ENCODE measurements around the gene CELSR2. TPM values are rescaled to one million over a fixed set of nuclear protein-coding genes. Genes with fewer than 3 reads are reported as not detected.

CELSR2 gene
- total RNA-seq, 2 experiments from 2014 or later, result 1.9 to 2.0 TPM

DNA sequence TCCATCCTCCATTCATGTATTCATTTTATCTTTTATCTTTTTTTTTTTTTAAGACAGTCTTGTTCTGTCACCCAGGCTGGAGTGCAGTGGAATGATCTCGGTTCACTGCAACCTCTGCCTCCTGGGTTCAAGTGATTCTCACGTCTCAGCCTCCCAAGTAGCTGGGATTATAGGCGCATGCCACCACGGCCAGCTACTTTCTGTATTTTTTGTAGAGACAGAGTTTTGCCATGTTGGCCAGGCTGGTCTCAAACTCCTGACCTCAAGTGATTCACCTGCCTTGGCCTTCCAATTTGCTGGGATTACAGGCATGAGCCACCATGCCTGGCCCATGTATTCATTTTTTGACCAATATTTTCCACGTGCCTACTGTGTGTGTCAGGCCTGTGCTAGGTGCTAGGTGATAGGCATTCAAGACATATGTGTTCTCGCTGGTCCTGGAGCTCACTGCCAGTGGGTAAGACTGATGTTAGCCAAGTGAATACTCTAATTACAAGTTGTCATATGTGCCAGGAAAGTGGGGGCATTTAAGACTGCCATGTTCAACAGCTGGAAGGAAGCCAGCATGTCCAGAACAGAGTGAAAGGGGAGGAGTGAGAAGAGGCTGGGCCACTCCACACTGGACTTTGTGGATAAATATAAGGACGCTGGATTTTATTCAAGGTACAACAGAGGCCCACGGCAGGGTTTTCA, 5.3 kb upstream of the CELSR2 start:
- H3K36me3 Mint-ChIP-seq (ENCODE audit: low read depth), result peaks cover under 1% of the 10 kb centered on the region
- no peak overlapping the region for H3K27ac Mint-ChIP-seq
- POLR2A ChIA-PET, result no interaction called here
- ATAC-seq, result no peak
- H3K4me3 Mint-ChIP-seq, result no peak overlapping the region
- CTCF ChIA-PET, result interaction anchor here (1.8 kb wide), 1 partner anchor 13 kb away, joined by 9 read pairs; no protein-coding TSS in a partner anchor
- intact Hi-C loops (cut with DNase I, micrococcal nuclease), result no loop called here
- H3K9me3 Mint-ChIP-seq (ENCODE audit: low read depth), result no peaks in the 10 kb centered on the region
- no peak for DNase-seq
- peaks cover 2% of the 10 kb centered on the region for H3K27me3 Mint-ChIP-seq
- H3K4me1 Mint-ChIP-seq, result peaks cover 14% of the 10 kb centered on the region

DNA sequence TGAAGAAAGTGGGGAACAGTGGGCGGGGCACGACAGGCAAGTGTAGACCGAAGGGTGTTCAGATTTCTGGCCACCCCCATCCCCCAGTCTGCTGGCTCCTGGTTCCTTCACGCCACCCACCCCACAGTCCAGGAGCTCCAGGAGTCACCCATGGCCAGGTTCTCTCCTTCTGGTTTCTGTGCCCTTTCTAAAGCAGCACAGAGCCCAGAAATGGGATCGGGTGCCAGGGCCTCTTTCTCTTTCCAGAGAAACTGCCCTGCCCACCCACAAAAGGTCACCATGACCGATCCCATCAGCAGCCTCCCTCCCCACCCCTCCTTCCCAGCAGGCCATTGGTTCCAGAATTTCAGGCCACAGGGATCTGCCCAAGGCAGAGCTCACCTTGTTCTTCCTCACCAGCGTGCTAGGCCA, 3.2 kb upstream of the CELSR2 start:
- H3K27ac Mint-ChIP-seq, result no peak overlapping the region
- POLR2A ChIA-PET, result interaction anchor here (0.6 kb wide), 1 partner anchor 45 kb away, joined by 4 read pairs; no protein-coding TSS in a partner anchor

DNA sequence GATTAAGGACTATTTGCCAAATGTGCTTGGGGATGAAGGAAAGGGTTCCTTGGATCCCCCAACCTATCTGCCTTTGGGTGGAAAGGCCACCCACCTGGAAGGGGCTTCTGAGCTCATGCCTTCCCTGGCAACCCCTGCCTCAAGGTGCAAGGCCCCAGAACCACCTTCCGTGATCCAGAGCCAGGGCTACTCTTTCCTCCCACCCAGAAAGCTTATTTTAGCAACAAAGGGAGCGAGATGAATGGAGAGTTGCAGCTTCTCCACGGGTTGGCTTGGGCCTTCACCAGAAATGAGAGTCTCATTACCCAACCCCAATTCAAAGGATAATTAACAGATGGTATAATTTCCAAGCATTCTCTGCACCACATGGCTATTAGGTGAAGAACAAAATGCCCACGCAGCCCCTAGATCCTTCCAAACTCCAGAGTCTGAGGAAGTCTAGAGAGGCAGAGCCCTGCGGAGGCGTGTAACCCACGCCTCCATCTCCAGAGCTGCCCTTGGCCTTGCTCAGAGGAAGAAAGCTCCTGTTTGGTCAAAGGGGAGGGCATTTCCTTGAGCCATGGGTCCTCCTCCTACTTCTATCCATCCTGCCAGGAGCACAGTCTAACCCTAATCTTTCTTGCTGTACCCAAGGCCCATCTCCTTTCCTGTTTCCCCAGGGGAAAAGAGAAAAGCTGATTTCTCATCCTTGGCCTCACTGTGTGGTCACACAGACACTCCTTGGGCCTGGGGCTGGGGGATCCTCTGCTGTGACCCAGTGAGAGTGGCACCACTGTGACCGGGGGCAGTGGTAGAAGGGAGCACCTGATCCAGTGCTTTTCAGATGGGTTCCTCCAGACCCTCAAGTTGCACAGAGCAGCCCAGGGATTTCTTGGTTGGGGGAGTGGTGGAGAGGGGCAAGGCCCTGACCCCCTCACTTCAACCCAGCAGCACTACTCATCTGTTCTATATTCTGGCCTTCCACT, 1.7 kb upstream of the CELSR2 start:
- Mint-ChIP-seq H3K4me1 (peaks cover 4% of the 10 kb centered on the region), H3K4me3 (no peak overlapping the region)
- POLR2A ChIA-PET, result no interaction called here

More for the DNA sequence above, 3.2 kb upstream of the CELSR2 start:
- no peak for DNase-seq
- Mint-ChIP-seq H3K9me3 (ENCODE audit: low read depth) (no peaks in the 10 kb centered on the region), H3K36me3 (ENCODE audit: low read depth) (no peaks in the 10 kb centered on the region), H3K4me1 (peaks cover 14% of the 10 kb centered on the region), H3K4me3 (no peak overlapping the region), H3K27me3 (peaks cover 5% of the 10 kb centered on the region)
- intact Hi-C loops (cut with DNase I, micrococcal nuclease), result no loop called here
- CTCF ChIA-PET, result interaction anchor here (0.6 kb wide), 1 partner anchor 262 kb away, joined by 3 read pairs; no protein-coding TSS in a partner anchor
- no peak for ATAC-seq

DNA sequence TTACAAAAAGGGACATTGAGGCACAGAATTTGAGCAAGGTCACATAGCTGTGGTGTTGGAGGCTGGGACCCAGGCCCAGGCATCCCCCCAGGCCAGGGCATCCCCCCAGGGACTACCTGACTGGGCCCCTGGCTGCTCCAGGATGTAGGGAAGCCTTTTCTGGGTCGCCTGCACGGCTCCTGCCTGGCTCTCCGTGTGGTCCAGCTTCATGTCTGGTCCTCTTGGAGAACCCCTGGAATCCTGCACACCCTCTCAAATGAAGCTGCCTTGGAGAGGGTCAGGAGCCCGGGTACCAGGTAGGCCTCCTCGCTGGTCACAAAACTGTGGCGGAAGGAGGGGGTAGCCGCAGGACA, 919 bp upstream of the CELSR2 start:
- ATAC-seq (no peak), DNase-seq (no peak)
- ChIA-PET POLR2A (no interaction called here), CTCF (interaction anchor here (0.7 kb wide), 1 partner anchor 24 kb away, joined by 3 read pairs; no protein-coding TSS in a partner anchor)
- H3K27me3 Mint-ChIP-seq, result peaks cover 4% of the 10 kb centered on the region
- H3K4me3 Mint-ChIP-seq, result no peak overlapping the region
- intact Hi-C loops (cut with DNase I, micrococcal nuclease), result no loop called here
- no peaks in the 10 kb centered on the region for H3K9me3 Mint-ChIP-seq (ENCODE audit: low read depth)
- no peak overlapping the region for H3K27ac Mint-ChIP-seq
- peaks cover 4% of the 10 kb centered on the region for H3K4me1 Mint-ChIP-seq
- no peaks in the 10 kb centered on the region for H3K36me3 Mint-ChIP-seq (ENCODE audit: low read depth)

More for the DNA sequence above, 1.7 kb upstream of the CELSR2 start:
- ATAC-seq (no peak), DNase-seq (no peak)
- intact Hi-C loops (cut with DNase I, micrococcal nuclease), result no loop called here
- CTCF ChIA-PET, result interaction anchor here (0.6 to 1.5 kb wide), 6 partner anchors 18 to 151 kb away, joined by 3 to 4 read pairs (median 3); no protein-coding TSS in a partner anchor
- H3K27me3 Mint-ChIP-seq, result peaks cover 4% of the 10 kb centered on the region
- H3K36me3 Mint-ChIP-seq (ENCODE audit: low read depth), result no peaks in the 10 kb centered on the region
- no peaks in the 10 kb centered on the region for H3K9me3 Mint-ChIP-seq (ENCODE audit: low read depth)
- no peak overlapping the region for H3K27ac Mint-ChIP-seq

DNA sequence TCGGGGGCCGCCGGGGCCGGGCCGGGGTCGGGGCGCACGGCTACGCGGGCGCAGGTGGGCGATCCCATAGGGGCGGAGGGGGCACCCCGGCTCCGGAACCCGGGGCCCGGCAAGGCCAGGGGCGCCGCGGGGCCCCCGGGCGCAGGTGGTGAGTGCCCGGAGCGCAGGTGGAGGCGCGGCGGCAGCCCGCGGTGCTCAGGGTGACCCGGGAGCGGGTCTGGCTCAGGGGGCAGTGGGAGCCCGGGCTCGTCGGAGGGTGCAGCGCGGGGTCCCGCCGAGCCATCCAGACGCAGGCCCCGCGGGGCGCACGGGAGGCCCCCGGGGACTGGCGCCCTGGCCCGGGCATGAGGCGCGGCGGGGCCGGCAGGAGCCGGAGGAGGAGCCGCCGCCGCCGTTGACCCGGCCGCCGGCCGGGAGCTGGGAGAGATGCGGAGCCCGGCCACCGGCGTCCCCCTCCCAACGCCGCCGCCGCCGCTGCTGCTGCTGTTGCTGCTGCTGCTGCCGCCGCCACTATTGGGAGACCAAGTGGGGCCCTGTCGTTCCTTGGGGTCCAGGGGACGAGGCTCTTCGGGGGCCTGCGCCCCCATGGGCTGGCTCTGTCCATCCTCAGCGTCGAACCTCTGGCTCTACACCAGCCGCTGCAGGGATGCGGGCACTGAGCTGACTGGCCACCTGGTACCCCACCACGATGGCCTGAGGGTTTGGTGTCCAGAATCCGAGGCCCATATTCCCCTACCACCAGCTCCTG, 489 bp downstream of the CELSR2 start:
- ATAC-seq, result peak; percentile 33
- ChIA-PET POLR2A (no interaction called here), CTCF (interaction anchor here (0.7 to 1.3 kb wide), 5 partner anchors 10 to 120 kb away, joined by 3 to 4 read pairs (median 3); partner anchors contain the start of gene PSRC1)
- intact Hi-C loops (cut with DNase I, micrococcal nuclease), result loop anchor here in 1 of 2 experiments (1.0 kb wide), 3 partner anchors 9 to 234 kb away; partner anchors contain the start of gene PSRC1
- Mint-ChIP-seq H3K27ac (no peak overlapping the region), H3K27me3 (peaks cover 4% of the 10 kb centered on the region), H3K36me3 (ENCODE audit: low read depth) (no peaks in the 10 kb centered on the region), H3K9me3 (ENCODE audit: low read depth) (no peaks in the 10 kb centered on the region), H3K4me3 (peak overlapping the region; percentile 47), H3K4me1 (peaks cover 4% of the 10 kb centered on the region)
- no peak for DNase-seq

DNA sequence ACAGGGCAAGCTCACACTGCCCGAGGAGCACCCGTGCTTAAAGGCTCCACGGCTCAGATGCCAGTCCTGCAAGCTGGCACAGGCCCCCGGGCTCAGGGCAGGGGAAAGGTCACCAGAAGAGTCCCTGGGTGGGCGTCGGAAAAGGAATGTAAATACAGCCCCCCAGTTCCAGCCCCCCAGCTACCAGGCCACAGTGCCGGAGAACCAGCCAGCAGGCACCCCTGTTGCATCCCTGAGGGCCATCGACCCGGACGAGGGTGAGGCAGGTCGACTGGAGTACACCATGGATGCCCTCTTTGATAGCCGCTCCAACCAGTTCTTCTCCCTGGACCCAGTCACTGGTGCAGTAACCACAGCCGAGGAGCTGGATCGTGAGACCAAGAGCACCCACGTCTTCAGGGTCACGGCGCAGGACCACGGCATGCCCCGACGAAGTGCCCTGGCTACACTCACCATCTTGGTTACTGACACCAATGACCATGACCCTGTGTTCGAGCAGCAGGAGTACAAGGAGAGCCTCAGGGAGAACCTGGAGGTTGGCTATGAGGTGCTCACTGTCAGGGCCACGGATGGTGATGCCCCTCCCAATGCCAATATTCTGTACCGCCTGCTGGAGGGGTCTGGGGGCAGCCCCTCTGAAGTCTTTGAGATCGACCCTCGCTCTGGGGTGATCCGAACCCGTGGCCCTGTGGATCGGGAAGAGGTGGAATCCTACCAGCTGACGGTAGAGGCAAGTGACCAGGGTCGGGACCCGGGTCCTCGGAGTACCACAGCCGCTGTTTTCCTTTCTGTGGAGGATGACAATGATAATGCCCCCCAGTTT, 1.3 kb downstream of the CELSR2 start:
- intact Hi-C loops (cut with DNase I, micrococcal nuclease), result no loop called here
- CTCF ChIA-PET, result interaction anchor here (0.7 to 1.3 kb wide), 4 partner anchors 11 to 119 kb away, joined by 3 to 4 read pairs (median 3); partner anchors contain the start of gene PSRC1
- Mint-ChIP-seq H3K4me3 (peak overlapping the region; percentile 47), H3K27ac (no peak overlapping the region), H3K4me1 (peaks cover 4% of the 10 kb centered on the region), H3K9me3 (ENCODE audit: low read depth) (no peaks in the 10 kb centered on the region), H3K27me3 (peaks cover 4% of the 10 kb centered on the region), H3K36me3 (ENCODE audit: low read depth) (no peaks in the 10 kb centered on the region)
- DNase-seq (no peak), ATAC-seq (no peak)
- POLR2A ChIA-PET, result no interaction called here

DNA sequence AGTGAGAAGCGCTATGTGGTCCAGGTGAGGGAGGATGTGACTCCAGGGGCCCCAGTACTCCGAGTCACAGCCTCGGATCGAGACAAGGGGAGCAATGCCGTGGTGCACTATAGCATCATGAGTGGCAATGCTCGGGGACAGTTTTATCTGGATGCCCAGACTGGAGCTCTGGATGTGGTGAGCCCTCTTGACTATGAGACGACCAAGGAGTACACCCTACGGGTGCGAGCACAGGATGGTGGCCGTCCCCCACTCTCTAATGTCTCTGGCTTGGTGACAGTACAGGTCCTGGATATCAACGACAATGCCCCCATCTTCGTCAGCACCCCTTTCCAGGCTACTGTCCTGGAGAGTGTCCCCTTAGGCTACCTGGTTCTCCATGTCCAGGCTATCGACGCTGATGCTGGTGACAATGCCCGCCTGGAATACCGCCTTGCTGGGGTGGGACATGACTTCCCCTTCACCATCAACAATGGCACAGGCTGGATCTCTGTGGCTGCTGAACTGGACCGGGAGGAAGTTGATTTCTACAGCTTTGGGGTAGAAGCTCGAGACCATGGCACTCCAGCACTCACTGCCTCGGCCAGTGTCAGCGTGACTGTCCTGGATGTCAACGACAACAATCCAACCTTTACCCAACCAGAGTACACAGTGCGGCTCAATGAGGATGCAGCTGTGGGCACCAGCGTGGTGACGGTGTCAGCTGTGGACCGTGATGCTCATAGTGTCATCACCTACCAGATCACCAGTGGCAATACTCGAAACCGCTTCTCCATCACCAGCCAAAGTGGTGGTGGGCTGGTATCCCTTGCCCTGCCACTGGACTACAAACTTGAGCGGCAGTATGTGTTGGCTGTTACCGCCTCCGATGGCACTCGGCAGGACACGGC, 2.2 kb downstream of the CELSR2 start:
- POLR2A ChIA-PET, result interaction anchor here (0.7 kb wide), 1 partner anchor 94 kb away, joined by 3 read pairs; no protein-coding TSS in a partner anchor
- Mint-ChIP-seq H3K27me3 (peaks cover 4% of the 10 kb centered on the region), H3K27ac (no peak overlapping the region), H3K36me3 (ENCODE audit: low read depth) (no peaks in the 10 kb centered on the region), H3K4me3 (no peak overlapping the region), H3K9me3 (ENCODE audit: low read depth) (no peaks in the 10 kb centered on the region), H3K4me1 (peaks cover 4% of the 10 kb centered on the region)
- CTCF ChIA-PET, result interaction anchor here (0.6 to 1.3 kb wide), 3 partner anchors 13 to 235 kb away, joined by 3 to 4 read pairs (median 4); partner anchors contain the start of gene PSRC1
- DNase-seq (no peak), ATAC-seq (no peak)
- intact Hi-C loops (cut with DNase I, micrococcal nuclease), result no loop called here

DNA sequence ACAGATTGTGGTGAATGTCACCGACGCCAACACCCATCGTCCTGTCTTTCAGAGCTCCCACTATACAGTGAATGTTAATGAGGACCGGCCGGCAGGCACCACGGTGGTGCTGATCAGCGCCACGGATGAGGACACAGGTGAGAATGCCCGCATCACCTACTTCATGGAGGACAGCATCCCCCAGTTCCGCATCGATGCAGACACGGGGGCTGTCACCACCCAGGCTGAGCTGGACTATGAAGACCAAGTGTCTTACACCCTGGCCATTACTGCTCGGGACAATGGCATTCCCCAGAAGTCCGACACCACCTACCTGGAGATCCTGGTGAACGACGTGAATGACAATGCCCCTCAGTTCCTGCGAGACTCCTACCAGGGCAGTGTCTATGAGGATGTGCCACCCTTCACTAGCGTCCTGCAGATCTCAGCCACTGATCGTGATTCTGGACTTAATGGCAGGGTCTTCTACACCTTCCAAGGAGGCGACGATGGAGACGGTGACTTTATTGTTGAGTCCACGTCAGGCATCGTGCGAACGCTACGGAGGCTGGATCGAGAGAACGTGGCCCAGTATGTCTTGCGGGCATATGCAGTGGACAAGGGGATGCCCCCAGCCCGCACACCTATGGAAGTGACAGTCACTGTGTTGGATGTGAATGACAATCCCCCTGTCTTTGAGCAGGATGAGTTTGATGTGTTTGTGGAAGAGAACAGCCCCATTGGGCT, 3.0 kb downstream of the CELSR2 start:
- peaks cover 4% of the 10 kb centered on the region for H3K4me1 Mint-ChIP-seq
- ChIA-PET POLR2A (interaction anchor here (0.7 kb wide), 1 partner anchor 95 kb away, joined by 3 read pairs; no protein-coding TSS in a partner anchor), CTCF (interaction anchor here (0.8 to 1.9 kb wide), 2 partner anchors 11 to 12 kb away, joined by 3 to 7 read pairs; no protein-coding TSS in a partner anchor)
- H3K9me3 Mint-ChIP-seq (ENCODE audit: low read depth), result no peaks in the 10 kb centered on the region
- ATAC-seq, result no peak
- intact Hi-C loops (cut with DNase I, micrococcal nuclease), result no loop called here
- DNase-seq, result no peak
- H3K27me3 Mint-ChIP-seq, result peaks cover 4% of the 10 kb centered on the region
- no peak overlapping the region for H3K27ac Mint-ChIP-seq
- no peak overlapping the region for H3K4me3 Mint-ChIP-seq
- no peaks in the 10 kb centered on the region for H3K36me3 Mint-ChIP-seq (ENCODE audit: low read depth)
